Liver (tissue), 9 donors: ENCODE measurements around the gene KLF5. TPM values are rescaled to one million over a fixed set of nuclear protein-coding genes. Genes with fewer than 3 reads are reported as not detected.

Source experiments
- DNase-seq: peaks from one replicate; pipeline ENCODE4 v3.0.0-alpha.2; 2017; ENCODE audit warnings: low spot score
- H3K27ac ChIP-seq, 2 donors: one replicate each; pipeline ENCODE4 v1.7.0; 2013; ENCODE audit warnings: inconsistent platforms in 2 of 2, low read length in 2 of 2, control low read depth in 1 of 2, low read depth in 1 of 2, mild to moderate bottlenecking in 1 of 2
- H3K27me3 ChIP-seq, 4 donors: one replicate each; pipeline versions ENCODE4 v1.6.1 to v1.7.0; 2013; ENCODE audit warnings: low read length in 3 of 4, inconsistent platforms in 1 of 4, mild to moderate bottlenecking in 1 of 4, moderate library complexity in 1 of 4; ENCODE audit not compliant: control insufficient read depth in 4 of 4, insufficient read depth in 4 of 4
- H3K36me3 ChIP-seq, 4 donors: one replicate each; pipeline versions ENCODE4 v1.6.1 to v1.7.0; 2013; ENCODE audit warnings: low read length in 3 of 4, mild to moderate bottlenecking in 3 of 4, low read depth in 1 of 4, moderate library complexity in 1 of 4; ENCODE audit not compliant: control insufficient read depth in 4 of 4, insufficient read depth in 3 of 4
- H3K4me1 ChIP-seq, 4 donors: one replicate each; pipeline versions ENCODE4 v1.6.1 to v1.7.0; 2013; ENCODE audit warnings: low read length in 3 of 4, mild to moderate bottlenecking in 3 of 4, moderate library complexity in 1 of 4; ENCODE audit not compliant: control insufficient read depth in 4 of 4, insufficient read depth in 4 of 4
- H3K4me3 ChIP-seq, 3 donors: one replicate each; pipeline versions ENCODE4 v1.6.1 to v1.7.0; 2013; ENCODE audit warnings: low read length in 3 of 3, control low read depth in 1 of 3, low read depth in 1 of 3, mild to moderate bottlenecking in 1 of 3
- H3K9ac ChIP-seq, 2 donors: one replicate each; pipeline ENCODE4 v1.7.0; 2013; ENCODE audit warnings: low read length in 2 of 2, mild to moderate bottlenecking in 2 of 2, moderate library complexity in 2 of 2, control low read depth in 1 of 2, low read depth in 1 of 2
- H3K9me3 ChIP-seq, 4 donors: one replicate each; pipeline versions ENCODE4 v1.6.1 to v1.7.0; 2013; ENCODE audit warnings: low read length in 3 of 4; ENCODE audit not compliant: control insufficient read depth in 4 of 4
- EGR1 ChIP-seq, 2 donors: IDR thresholded peaks; 2 replicates each; pipeline ENCODE4 v1.6.1; 2016 to 2018; ENCODE audit warnings: antibody characterized with exemption in 2 of 2, low read depth in 2 of 2
- FOXA2 ChIP-seq: IDR thresholded peaks from 2 replicates; pipeline ENCODE4 v1.6.1; 2016; ENCODE audit warnings: antibody characterized with exemption
- GABPA ChIP-seq, 2 donors: IDR thresholded peaks in 1 of 2; conservative IDR thresholded peaks in 1 of 2; 2 replicates each; pipeline ENCODE4 v1.6.1; 2016; ENCODE audit warnings: antibody characterized with exemption in 2 of 2, mild to moderate bottlenecking in 1 of 2, moderate library complexity in 1 of 2
- HNF4A ChIP-seq, 2 donors: conservative IDR thresholded peaks; 2 replicates each; pipeline ENCODE4 v1.6.1; 2016; ENCODE audit warnings: antibody characterized with exemption in 2 of 2, mild to moderate bottlenecking in 2 of 2
- HNF4G ChIP-seq: IDR thresholded peaks from 2 replicates; pipeline ENCODE4 v1.6.1; 2016; ENCODE audit warnings: antibody characterized with exemption
- NR2F2 ChIP-seq: IDR thresholded peaks from 2 replicates; pipeline ENCODE4 v1.6.1; 2016; ENCODE audit warnings: antibody characterized with exemption
- RAD21 ChIP-seq, 2 donors: IDR thresholded peaks; 2 replicates each; pipeline ENCODE4 v1.6.1; 2016; ENCODE audit warnings: antibody characterized with exemption in 2 of 2, mild to moderate bottlenecking in 2 of 2
- RXRA ChIP-seq, 2 donors: IDR thresholded peaks; 2 replicates each; pipeline ENCODE4 v1.6.1; 2017 to 2018; ENCODE audit warnings: antibody characterized with exemption in 2 of 2, mild to moderate bottlenecking in 1 of 2
- SP1 ChIP-seq: IDR thresholded peaks from 2 replicates; pipeline ENCODE4 v1.6.1; 2018; ENCODE audit warnings: antibody characterized with exemption, mild to moderate bottlenecking
- TAF1 ChIP-seq: conservative IDR thresholded peaks from 2 replicates; pipeline ENCODE4 v1.6.1; 2016; ENCODE audit warnings: antibody characterized with exemption, mild to moderate bottlenecking
- YY1 ChIP-seq: IDR thresholded peaks from 2 replicates; pipeline ENCODE4 v1.6.1; 2016; ENCODE audit warnings: antibody characterized with exemption, mild to moderate bottlenecking
- WGBS: extraction: QIAGEN DNeasy Blood & Tissue Kit; methylation state at CpG from one replicate; pipeline ENCODE4 v1.1.7; 2013; 5-methylcytosine and 5-hydroxymethylcytosine counted together
- polyA plus RNA-seq, 2 donors: library from polyadenylated mRNA; stranded (reverse) in 1 of 2; unstranded in 1 of 2; fragments of 200-250 nt in 1 of 2; fragments of >200 nt in 1 of 2; fragmentation: Nextera tagmentation in 1 of 2; extraction: Ambion mirVana in 1 of 2; gene quantifications; one replicate each; pipeline versions ENCODE4 v1.2.1 to v1.2.3, GENCODE V29; 2013 to 2015
- total RNA-seq, 2 donors: library from RNA; depleted of rRNA; stranded (reverse); fragments of >200 nt; gene quantifications; one replicate each; pipeline ENCODE4 v1.2.3, GENCODE V29; 2014
- TF ChIP-seq, protein P1 (sequence below): fragments of 150-350 bp; IDR thresholded peaks from 2 replicates; pipeline ENCODE4 v1.5.1; 2017; ENCODE audit warnings: improper control_type of control experiment, low read depth, low read length; ENCODE audit not compliant: missing input control
- TF ChIP-seq, protein P2 (sequence below): IDR thresholded peaks from 2 replicates; pipeline ENCODE4 v1.6.1; 2016; ENCODE audit warnings: antibody characterized with exemption
- TF ChIP-seq, protein P3 (sequence below): IDR thresholded peaks from 2 replicates; pipeline ENCODE4 v1.6.1; 2016; ENCODE audit warnings: antibody characterized with exemption
- TF ChIP-seq, protein P4 (sequence below): IDR thresholded peaks from 2 replicates; pipeline ENCODE4 v1.6.1; 2016; ENCODE audit warnings: antibody characterized with exemption
- donor health status: healthy.
- donor health status: healthy.
- donor health status: healthy.
- donor health status: healthy.
- donor health status: healthy.

The KLF5 gene
- total and polyA plus RNA-seq, 4 donors: 0.25 to 0.61 (median 0.36) TPM

DNA sequence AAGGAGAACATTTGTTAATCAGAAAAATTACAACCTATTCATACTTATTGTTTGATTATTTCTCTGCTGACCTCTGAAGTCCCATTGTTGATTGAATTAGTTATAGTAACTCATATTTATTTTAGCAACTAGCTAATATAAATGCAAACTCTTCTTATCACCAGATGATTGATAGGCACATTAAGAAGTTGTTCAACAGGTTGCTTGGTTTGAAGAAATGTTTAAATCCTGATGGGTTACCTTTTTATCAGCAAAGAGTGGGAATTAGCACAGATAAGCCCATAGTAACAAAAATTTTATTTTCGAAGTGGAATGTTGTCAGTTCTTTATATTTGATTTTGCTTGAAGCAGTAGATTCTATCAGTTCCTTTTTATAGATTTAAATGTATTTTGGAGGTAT lies 44.4 kb downstream of the KLF5 start (continued):
- TF ChIP-seq, protein P1, sequence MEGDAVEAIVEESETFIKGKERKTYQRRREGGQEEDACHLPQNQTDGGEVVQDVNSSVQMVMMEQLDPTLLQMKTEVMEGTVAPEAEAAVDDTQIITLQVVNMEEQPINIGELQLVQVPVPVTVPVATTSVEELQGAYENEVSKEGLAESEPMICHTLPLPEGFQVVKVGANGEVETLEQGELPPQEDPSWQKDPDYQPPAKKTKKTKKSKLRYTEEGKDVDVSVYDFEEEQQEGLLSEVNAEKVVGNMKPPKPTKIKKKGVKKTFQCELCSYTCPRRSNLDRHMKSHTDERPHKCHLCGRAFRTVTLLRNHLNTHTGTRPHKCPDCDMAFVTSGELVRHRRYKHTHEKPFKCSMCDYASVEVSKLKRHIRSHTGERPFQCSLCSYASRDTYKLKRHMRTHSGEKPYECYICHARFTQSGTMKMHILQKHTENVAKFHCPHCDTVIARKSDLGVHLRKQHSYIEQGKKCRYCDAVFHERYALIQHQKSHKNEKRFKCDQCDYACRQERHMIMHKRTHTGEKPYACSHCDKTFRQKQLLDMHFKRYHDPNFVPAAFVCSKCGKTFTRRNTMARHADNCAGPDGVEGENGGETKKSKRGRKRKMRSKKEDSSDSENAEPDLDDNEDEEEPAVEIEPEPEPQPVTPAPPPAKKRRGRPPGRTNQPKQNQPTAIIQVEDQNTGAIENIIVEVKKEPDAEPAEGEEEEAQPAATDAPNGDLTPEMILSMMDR: no peak
- TF ChIP-seq YY1 (no peak), RAD21 (IDR thresholded peaks at IDR 0.05) (no peak), HNF4A (conservative IDR thresholded peaks at IDR 0.05) (no peak), EGR1 (IDR thresholded peaks at IDR 0.05; ENCODE audit: low read depth in 2 of 2) (no peak), SP1 (no peak), FOXA2 (no peak), TAF1 (no peak), NR2F2 (no peak)
- TF ChIP-seq, protein P2, sequence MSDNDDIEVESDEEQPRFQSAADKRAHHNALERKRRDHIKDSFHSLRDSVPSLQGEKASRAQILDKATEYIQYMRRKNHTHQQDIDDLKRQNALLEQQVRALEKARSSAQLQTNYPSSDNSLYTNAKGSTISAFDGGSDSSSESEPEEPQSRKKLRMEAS: no peak
- TF ChIP-seq, protein P3, sequence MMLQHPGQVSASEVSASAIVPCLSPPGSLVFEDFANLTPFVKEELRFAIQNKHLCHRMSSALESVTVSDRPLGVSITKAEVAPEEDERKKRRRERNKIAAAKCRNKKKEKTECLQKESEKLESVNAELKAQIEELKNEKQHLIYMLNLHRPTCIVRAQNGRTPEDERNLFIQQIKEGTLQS: no peak

DNA sequence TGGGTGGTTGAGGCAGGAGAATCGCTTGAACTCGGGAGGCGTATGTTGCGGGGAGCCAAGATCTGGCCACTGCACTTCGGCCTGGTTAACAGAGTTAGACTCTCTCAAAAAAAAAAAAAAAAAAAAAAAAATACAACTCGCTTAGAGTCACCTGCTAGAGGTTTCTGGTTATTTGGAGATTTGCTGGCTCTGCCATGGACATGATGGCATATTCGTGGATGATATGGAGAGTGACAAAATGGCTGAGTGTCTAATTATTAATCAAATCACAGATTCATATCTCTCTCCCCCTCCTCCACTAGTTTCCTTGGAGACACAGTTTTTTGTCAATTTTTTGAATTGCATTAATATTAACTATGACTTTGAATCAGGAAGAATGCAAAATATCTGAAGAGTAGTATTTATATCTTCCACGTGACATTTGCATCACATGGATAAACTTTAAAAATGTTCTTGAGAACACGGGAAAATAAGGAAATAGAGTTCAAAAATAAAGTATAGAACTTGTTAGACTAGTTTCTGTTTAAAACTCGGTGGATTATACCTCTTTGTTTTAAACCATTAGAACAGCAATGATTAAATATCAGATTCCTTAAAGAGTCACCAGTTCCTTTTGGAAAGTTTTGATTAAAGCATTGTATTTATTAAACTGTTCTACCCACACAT lies 47.8 kb downstream of the KLF5 start:
- Histone ChIP-seq H3K36me3 (no peaks in the 10 kb centered on the region), H3K9ac (no peak overlapping the region), H3K27me3 (no peaks in the 10 kb centered on the region), H3K4me3 (no peak overlapping the region), H3K4me1 (no peaks in the 10 kb centered on the region), H3K27ac (no peak overlapping the region), H3K9me3 (no peaks in the 10 kb centered on the region)
- TF ChIP-seq, protein P4, sequence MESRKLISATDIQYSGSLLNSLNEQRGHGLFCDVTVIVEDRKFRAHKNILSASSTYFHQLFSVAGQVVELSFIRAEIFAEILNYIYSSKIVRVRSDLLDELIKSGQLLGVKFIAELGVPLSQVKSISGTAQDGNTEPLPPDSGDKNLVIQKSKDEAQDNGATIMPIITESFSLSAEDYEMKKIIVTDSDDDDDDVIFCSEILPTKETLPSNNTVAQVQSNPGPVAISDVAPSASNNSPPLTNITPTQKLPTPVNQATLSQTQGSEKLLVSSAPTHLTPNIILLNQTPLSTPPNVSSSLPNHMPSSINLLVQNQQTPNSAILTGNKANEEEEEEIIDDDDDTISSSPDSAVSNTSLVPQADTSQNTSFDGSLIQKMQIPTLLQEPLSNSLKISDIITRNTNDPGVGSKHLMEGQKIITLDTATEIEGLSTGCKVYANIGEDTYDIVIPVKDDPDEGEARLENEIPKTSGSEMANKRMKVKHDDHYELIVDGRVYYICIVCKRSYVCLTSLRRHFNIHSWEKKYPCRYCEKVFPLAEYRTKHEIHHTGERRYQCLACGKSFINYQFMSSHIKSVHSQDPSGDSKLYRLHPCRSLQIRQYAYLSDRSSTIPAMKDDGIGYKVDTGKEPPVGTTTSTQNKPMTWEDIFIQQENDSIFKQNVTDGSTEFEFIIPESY: no peak
- TF ChIP-seq GABPA (IDR thresholded peaks at IDR 0.05 in 1 of 2, conservative IDR thresholded peaks at IDR 0.05 in 1 of 2) (no peak), RXRA (IDR thresholded peaks at IDR 0.05) (no peak)
- TF ChIP-seq, protein P3: no peak
- DNase-seq: no peak
- WGBS: 84% methylated on average over 10 of the region's 10 CpGs

DNA sequence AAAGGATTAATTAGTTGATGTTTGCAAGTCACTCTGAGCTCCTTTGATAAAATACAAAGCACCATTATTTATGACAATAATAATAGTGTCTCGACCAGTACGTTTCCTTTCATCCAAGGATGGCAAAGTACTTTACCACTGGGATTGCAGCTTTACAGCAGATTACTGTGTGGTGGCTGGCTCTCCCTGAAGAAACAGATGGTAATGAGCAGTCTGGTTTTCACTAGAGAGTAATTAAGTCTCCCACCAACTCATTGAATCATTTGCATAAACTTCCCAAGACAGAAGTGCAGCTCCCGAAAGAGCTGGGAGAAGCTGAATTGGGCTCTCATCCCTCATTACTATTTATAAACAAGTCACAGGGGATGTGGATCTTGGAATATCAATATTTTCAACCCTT lies 48.7 kb downstream of the KLF5 start:
- Histone ChIP-seq H3K27ac (no peak overlapping the region), H3K27me3 (no peaks in the 10 kb centered on the region), H3K4me3 (no peak overlapping the region), H3K36me3 (no peaks in the 10 kb centered on the region), H3K9ac (no peak overlapping the region), H3K9me3 (no peaks in the 10 kb centered on the region), H3K4me1 (no peaks in the 10 kb centered on the region)
- TF ChIP-seq SP1: no peak
- TF ChIP-seq, protein P2: no peak
- TF ChIP-seq HNF4G: no peak
- no peak for TF ChIP-seq YY1
- TF ChIP-seq EGR1 (IDR thresholded peaks at IDR 0.05; ENCODE audit: low read depth in 2 of 2): no peak
- TF ChIP-seq GABPA (IDR thresholded peaks at IDR 0.05 in 1 of 2, conservative IDR thresholded peaks at IDR 0.05 in 1 of 2): no peak
- no peak for TF ChIP-seq RAD21 (IDR thresholded peaks at IDR 0.05)
- TF ChIP-seq, protein P4: no peak
- no peak for TF ChIP-seq TAF1
- DNase-seq: no peak
- WGBS: 78% methylated on average over 3 of the region's 3 CpGs
